ENCODE data around the gene TRIAP1.
A peak's percentile ranks its signal among the peaks of the same experiment; 100 is the strongest.
"Not testable (repeated sequence)": the region's sequence is repeated elsewhere in the genome, so short reads cannot be mapped to it uniquely, and the experiment has no call there.

TRIAP1 gene

GRCh38 chr12:120463712-120464111 is 17.5 kb upstream of the TRIAP1 start:
- Mint-ChIP-seq H3K27me3 (no peaks in the 10 kb centered on the region), H3K4me1 (peaks cover 37% of the 10 kb centered on the region), H3K36me3 (ENCODE audit: insufficient read depth) (peaks cover 78% of the 10 kb centered on the region), H3K27ac (ENCODE audit: low read depth) (no peak overlapping the region), H3K9me3 (no peaks in the 10 kb centered on the region), H3K4me3 (no peak overlapping the region)
- DNase-seq (ENCODE audit: low spot score in 2 of 2): no peak
- no peak for ATAC-seq (replicated peaks; ENCODE audit: extremely low read depth, poor library complexity, severe bottlenecking)

GRCh38 chr12:120462099-120462640 is 16.0 kb upstream of the TRIAP1 start:
- H3K4me1 Mint-ChIP-seq: peaks cover 23% of the 10 kb centered on the region
- no peak for DNase-seq (ENCODE audit: low spot score in 2 of 2)
- no peak overlapping the region for H3K27ac Mint-ChIP-seq (ENCODE audit: low read depth)
- H3K4me3 Mint-ChIP-seq: no peak overlapping the region
- no peak for ATAC-seq (replicated peaks; ENCODE audit: extremely low read depth, poor library complexity, severe bottlenecking)
- H3K27me3 Mint-ChIP-seq: no peaks in the 10 kb centered on the region
- peaks cover 87% of the 10 kb centered on the region for H3K36me3 Mint-ChIP-seq (ENCODE audit: insufficient read depth)
- no peaks in the 10 kb centered on the region for H3K9me3 Mint-ChIP-seq

- Mint-ChIP-seq H3K4me3 (no peak overlapping the region), H3K27ac (ENCODE audit: low read depth) (no peak overlapping the region), H3K9me3 (no peaks in the 10 kb centered on the region), H3K36me3 (ENCODE audit: insufficient read depth) (peaks cover 88% of the 10 kb centered on the region), H3K27me3 (no peaks in the 10 kb centered on the region), H3K4me1 (peaks cover 4% of the 10 kb centered on the region)
- ATAC-seq (replicated peaks; ENCODE audit: extremely low read depth, poor library complexity, severe bottlenecking) (no peak), DNase-seq (ENCODE audit: low spot score in 2 of 2) (no peak)
Observed at GRCh38 chr12:120460157-120460556, 14.0 kb upstream of the TRIAP1 start.

GRCh38 chr12:120457133-120457532 is 10.9 kb upstream of the TRIAP1 start:
- Mint-ChIP-seq H3K4me1 (no peaks in the 10 kb centered on the region), H3K27me3 (no peaks in the 10 kb centered on the region), H3K4me3 (no peak overlapping the region), H3K9me3 (no peaks in the 10 kb centered on the region), H3K36me3 (ENCODE audit: insufficient read depth) (peaks cover 63% of the 10 kb centered on the region), H3K27ac (ENCODE audit: low read depth) (no peak overlapping the region)
- ATAC-seq (replicated peaks; ENCODE audit: extremely low read depth, poor library complexity, severe bottlenecking): no peak
- no peak for DNase-seq (ENCODE audit: low spot score in 2 of 2)

- ATAC-seq (replicated peaks; ENCODE audit: extremely low read depth, poor library complexity, severe bottlenecking): no peak
- Mint-ChIP-seq H3K36me3 (ENCODE audit: insufficient read depth) (peaks cover 55% of the 10 kb centered on the region), H3K4me3 (no peak overlapping the region), H3K9me3 (no peaks in the 10 kb centered on the region), H3K27me3 (no peaks in the 10 kb centered on the region), H3K4me1 (no peaks in the 10 kb centered on the region), H3K27ac (ENCODE audit: low read depth) (no peak overlapping the region)
- no peak for DNase-seq (ENCODE audit: low spot score in 2 of 2)
Observed at GRCh38 chr12:120455302-120455701, 9.1 kb upstream of the TRIAP1 start.

GRCh38 chr12:120453977-120454376 is 7.8 kb upstream of the TRIAP1 start:
- DNase-seq (ENCODE audit: low spot score in 2 of 2) (no peak), ATAC-seq (replicated peaks; ENCODE audit: extremely low read depth, poor library complexity, severe bottlenecking) (peak; percentile 93)
- no peak overlapping the region for H3K4me3 Mint-ChIP-seq
- no peaks in the 10 kb centered on the region for H3K27me3 Mint-ChIP-seq
- no peak overlapping the region for H3K27ac Mint-ChIP-seq (ENCODE audit: low read depth)
- H3K36me3 Mint-ChIP-seq (ENCODE audit: insufficient read depth): peaks cover 47% of the 10 kb centered on the region
- no peaks in the 10 kb centered on the region for H3K4me1 Mint-ChIP-seq
- no peaks in the 10 kb centered on the region for H3K9me3 Mint-ChIP-seq

GRCh38 chr12:120453060-120453750 is 7.0 kb upstream of the TRIAP1 start:
- DNase-seq (ENCODE audit: low spot score in 2 of 2) (no peak), ATAC-seq (replicated peaks; ENCODE audit: extremely low read depth, poor library complexity, severe bottlenecking) (no peak)
- H3K36me3 Mint-ChIP-seq (ENCODE audit: insufficient read depth): peaks cover 41% of the 10 kb centered on the region
- no peaks in the 10 kb centered on the region for H3K27me3 Mint-ChIP-seq
- H3K4me3 Mint-ChIP-seq: no peak overlapping the region
- H3K27ac Mint-ChIP-seq (ENCODE audit: low read depth): no peak overlapping the region
- no peaks in the 10 kb centered on the region for H3K4me1 Mint-ChIP-seq
- H3K9me3 Mint-ChIP-seq: no peaks in the 10 kb centered on the region

GRCh38 chr12:120452524-120452923 is 6.3 kb upstream of the TRIAP1 start:
- not testable (repeated sequence) for ATAC-seq (replicated peaks; ENCODE audit: extremely low read depth, poor library complexity, severe bottlenecking); H3K9me3 Mint-ChIP-seq; H3K27ac Mint-ChIP-seq (ENCODE audit: low read depth); H3K4me3 Mint-ChIP-seq; H3K27me3 Mint-ChIP-seq; H3K4me1 Mint-ChIP-seq; DNase-seq (ENCODE audit: low spot score in 2 of 2)
- peaks cover 36% of the 10 kb centered on the region for H3K36me3 Mint-ChIP-seq (ENCODE audit: insufficient read depth)

GRCh38 chr12:120447992-120448391 is 1.8 kb upstream of the TRIAP1 start:
- Mint-ChIP-seq H3K36me3 (ENCODE audit: insufficient read depth) (peaks cover 39% of the 10 kb centered on the region), H3K4me1 (peaks cover 22% of the 10 kb centered on the region), H3K4me3 (peak overlapping the region; percentile 97), H3K9me3 (no peaks in the 10 kb centered on the region), H3K27ac (ENCODE audit: low read depth) (peak overlapping the region; percentile 98), H3K27me3 (no peaks in the 10 kb centered on the region)
- DNase-seq (ENCODE audit: low spot score in 2 of 2): no peak
- no peak for ATAC-seq (replicated peaks; ENCODE audit: extremely low read depth, poor library complexity, severe bottlenecking)

GRCh38 chr12:120446844-120447178 is 627 bp upstream of the TRIAP1 start:
- not testable (repeated sequence) for H3K27me3 Mint-ChIP-seq; H3K9me3 Mint-ChIP-seq; DNase-seq (ENCODE audit: low spot score in 2 of 2)
- Mint-ChIP-seq H3K27ac (ENCODE audit: low read depth) (peak overlapping the region; percentile 98), H3K36me3 (ENCODE audit: insufficient read depth) (peaks cover 43% of the 10 kb centered on the region), H3K4me1 (peaks cover 22% of the 10 kb centered on the region), H3K4me3 (peak overlapping the region; percentile 97)
- ATAC-seq (replicated peaks; ENCODE audit: extremely low read depth, poor library complexity, severe bottlenecking): peak; percentile 30

GRCh38 chr12:120444676-120445075 is 1.5 kb downstream of the TRIAP1 start:
- ATAC-seq (replicated peaks; ENCODE audit: extremely low read depth, poor library complexity, severe bottlenecking): no peak
- H3K27me3 Mint-ChIP-seq: no peaks in the 10 kb centered on the region
- H3K4me3 Mint-ChIP-seq: peak overlapping the region; percentile 97
- H3K36me3 Mint-ChIP-seq (ENCODE audit: insufficient read depth): peaks cover 41% of the 10 kb centered on the region
- no peak for DNase-seq (ENCODE audit: low spot score in 2 of 2)
- H3K9me3 Mint-ChIP-seq: no peaks in the 10 kb centered on the region
- peaks cover 30% of the 10 kb centered on the region for H3K4me1 Mint-ChIP-seq
- H3K27ac Mint-ChIP-seq (ENCODE audit: low read depth): peak overlapping the region; percentile 32

GRCh38 chr12:120439646-120440247 is 6.4 kb downstream of the TRIAP1 start:
- ATAC-seq (replicated peaks; ENCODE audit: extremely low read depth, poor library complexity, severe bottlenecking): peak; percentile 52
- H3K4me3 Mint-ChIP-seq: peak overlapping the region; percentile 86
- H3K4me1 Mint-ChIP-seq: peaks cover 28% of the 10 kb centered on the region
- peak; percentile 46 to 59 for DNase-seq (ENCODE audit: low spot score in 2 of 2)
- H3K27me3 Mint-ChIP-seq: no peaks in the 10 kb centered on the region
- no peak overlapping the region for H3K27ac Mint-ChIP-seq (ENCODE audit: low read depth)
- H3K36me3 Mint-ChIP-seq (ENCODE audit: insufficient read depth): peaks cover 29% of the 10 kb centered on the region
- no peaks in the 10 kb centered on the region for H3K9me3 Mint-ChIP-seq

- H3K27me3 Mint-ChIP-seq: no peaks in the 10 kb centered on the region
- ATAC-seq (replicated peaks; ENCODE audit: extremely low read depth, poor library complexity, severe bottlenecking) (peak; percentile 1), DNase-seq (ENCODE audit: low spot score in 2 of 2) (no peak)
- H3K36me3 Mint-ChIP-seq (ENCODE audit: insufficient read depth): peaks cover 19% of the 10 kb centered on the region
- H3K4me3 Mint-ChIP-seq: peak overlapping the region; percentile 86
- H3K27ac Mint-ChIP-seq (ENCODE audit: low read depth): peak overlapping the region; percentile 84
- H3K9me3 Mint-ChIP-seq: no peaks in the 10 kb centered on the region
- H3K4me1 Mint-ChIP-seq: peaks cover 28% of the 10 kb centered on the region
Observed at GRCh38 chr12:120438495-120439198, 7.5 kb downstream of the TRIAP1 start.
